ENCODE measurements around the gene SP6.
A peak's percentile ranks its signal among the peaks of the same experiment; 100 is the strongest.

The SP6 gene

DNA sequence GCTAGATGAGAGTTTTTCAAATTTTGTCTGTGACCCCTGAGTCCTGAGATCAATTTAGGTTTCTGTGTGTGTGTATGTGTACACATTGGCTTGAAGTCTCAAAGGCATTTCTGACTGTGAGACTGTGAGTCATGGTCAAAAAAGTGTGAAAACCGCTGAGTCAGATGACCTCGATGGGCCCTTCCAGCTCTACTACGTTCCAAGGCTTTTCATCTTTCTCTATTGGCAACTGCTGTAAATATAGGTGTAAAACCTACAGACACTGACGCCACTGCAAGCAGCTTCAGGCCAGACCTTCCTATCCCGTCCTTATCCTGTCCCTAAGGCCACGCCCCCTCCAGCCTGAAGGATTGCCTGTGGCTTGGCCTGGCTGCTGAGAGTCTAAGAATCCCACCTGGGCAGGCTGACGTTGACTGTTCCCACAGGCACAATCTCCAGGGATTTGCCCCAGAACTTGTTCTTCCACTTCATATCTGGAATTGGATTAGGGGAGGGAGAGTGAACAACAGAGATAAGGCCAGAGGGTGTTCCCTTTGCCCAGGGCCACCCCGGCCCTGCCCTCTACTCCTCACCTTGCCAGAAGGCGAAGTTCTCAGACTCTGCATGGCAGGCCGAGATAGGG lies 40.7 kb downstream of the SP6 start:
- no peak for DNase-seq

DNA sequence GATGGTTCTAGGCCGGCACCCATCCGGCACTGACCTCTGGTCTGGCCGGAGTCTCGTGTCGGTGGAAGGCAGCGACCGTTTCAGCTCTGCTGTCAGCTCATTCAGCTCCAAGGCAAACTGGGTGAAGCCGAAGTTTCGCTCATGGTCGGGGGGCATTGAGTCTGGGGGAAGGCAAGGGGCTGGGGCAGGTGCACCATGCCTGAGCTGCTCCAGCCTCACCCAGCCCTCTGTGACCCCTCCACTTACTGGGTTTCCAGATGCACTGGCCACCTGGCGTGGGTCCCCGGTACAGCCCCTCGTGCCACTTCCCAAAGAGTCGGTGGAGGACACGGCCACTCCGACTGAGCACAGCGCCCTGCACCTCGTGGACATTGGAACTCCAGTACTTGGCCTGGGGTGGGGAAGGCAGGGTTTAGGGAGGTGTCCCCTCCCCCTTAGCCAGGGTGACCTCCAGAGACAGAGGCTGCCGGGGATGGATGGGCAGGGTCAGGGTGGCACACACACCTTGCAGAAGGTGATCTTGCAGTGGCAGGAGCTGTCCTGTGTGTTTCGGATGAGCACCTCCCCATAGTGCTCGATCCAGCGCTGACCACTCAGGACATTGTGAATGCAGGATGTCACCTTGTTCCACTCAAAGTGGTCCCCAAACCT lies 42.0 kb downstream of the SP6 start:
- DNase-seq: no peak

DNA sequence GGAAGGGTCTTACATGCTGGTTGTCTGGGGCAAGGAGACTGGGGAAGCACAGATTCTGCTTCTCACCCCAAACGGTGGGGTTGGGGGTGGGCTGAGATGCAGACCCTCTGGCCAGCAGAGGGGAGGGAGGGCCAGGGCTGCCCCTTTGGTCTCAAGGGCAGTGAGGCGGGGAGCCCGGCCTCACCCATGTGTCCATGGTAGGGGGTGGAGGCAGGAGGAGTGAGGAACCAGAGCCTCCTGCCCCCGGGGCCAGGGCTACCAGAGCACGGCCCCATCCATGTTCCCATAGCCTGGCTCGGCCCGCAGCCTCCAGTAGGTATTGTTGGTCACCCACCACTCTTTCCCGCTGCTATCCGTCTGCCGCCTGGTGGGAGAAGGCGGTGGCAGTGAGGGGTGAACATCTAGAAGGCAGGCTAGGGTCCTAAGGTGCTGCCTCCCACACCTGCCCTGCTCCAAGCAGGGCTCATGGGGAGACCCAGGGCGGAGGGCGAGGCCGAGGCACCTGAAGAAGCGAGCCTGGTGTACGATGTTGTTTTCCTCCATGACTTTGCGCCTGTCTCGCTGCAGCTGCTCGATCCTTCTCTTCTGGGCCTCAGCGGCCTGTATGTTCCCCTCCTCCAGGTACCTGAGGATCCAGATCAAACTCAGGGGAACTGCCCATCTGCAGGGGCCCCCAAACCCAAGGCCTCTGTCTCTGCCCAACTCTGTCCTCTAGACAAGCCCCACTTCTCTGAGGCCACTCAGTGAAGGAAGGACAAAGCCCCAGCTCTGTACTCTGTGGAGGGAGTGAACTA lies 42.7 kb downstream of the SP6 start:
- no peak for DNase-seq

DNA sequence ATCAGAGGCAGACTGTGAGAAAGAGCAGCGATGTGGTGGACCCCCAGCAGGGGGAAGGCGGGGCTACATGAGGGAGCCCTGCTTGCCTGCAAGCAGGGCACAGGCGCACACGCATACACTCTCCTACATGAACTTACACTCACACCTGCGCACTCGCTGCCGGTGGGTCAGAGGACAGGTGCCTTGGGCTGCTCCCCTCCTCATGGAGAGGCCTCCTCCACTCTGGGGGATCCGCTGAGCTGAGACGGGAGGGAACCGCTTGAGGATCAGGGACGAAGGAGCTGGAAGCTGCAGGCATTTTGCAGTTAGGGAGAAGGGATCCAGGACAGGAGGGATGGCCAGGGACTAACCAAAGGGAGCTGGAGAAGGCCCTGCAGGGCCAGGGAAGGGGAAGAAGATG lies 43.5 kb downstream of the SP6 start:
- no peak for DNase-seq

DNA sequence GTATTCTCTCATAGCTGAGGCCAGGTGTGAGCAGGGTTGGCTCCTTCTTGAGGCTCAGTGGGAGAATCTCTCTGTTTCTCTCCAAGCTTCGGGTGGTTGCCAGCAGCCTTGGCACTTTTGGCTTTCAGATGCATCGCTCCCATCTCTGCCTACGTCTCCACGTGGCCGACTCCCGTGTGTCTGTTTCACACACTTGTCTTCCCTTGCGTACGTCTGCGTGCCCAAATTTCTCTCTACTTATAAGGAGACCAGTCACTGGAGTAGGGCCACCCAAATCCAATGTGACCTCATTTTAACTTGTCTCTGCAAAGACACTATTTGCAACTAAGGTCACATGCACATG lies 44.1 kb downstream of the SP6 start:
- no peak for DNase-seq

DNA sequence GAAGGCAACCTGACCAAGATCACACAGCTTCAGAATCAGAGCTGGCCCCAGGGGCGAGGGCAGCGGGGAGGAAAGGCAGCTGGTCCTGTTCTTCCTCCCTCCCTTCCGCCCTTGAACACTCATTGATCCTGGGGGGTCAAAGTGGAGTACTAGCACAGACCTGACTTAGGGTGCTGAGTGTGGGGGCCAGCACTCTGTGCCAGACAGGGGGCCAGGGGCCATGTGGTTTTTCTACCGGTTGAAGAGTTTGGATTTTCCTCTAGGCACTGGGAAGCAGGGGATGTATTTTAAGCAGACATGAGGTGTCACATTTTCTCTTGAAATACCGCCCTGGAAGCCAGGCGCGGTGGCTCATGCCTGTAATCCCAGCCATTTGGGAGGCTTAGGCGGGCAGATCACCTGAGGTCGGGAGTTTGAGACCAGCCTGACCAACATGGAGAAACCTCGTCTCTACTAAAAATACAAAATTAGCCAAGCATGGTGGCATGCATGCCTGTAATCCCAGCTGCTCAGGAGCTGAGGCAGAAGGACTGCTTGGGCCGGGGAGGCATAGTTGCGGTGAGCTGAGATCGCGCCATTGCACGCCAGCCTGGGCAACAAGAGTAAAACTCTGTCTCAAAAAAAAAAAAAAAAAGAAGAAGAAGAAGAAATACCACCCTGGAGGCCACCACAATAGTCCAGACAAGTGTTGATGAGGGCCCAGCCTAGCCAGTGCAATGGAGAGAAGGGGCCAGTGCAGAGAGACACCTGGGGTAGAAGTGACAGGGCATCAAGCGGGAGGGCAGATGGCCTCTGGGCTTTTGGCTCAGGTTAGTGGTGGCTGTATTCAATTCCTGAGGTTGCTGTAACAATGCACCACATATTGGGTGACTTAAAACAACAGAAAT lies 44.7 kb downstream of the SP6 start:
- no peak for DNase-seq

DNA sequence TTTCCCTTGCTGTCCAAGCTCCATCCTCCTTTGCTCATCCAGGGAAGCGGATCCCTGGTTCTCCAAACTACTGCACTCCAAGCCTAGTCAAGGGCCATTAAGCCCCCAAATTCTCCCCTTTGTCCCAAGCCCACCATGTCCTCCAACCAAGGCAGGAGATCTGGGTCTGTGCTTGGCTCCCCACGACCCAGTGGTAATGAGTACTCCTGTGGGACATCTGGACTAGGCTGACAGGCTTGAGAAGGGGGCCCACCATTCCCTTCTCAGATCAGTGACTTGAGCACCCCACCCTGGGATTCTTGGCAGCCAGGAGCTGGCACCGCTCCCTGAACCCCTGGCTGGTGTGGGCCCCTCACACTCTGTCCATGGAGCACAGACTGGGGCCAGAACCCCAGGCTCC lies 46.5 kb downstream of the SP6 start:
- DNase-seq: no peak

DNA sequence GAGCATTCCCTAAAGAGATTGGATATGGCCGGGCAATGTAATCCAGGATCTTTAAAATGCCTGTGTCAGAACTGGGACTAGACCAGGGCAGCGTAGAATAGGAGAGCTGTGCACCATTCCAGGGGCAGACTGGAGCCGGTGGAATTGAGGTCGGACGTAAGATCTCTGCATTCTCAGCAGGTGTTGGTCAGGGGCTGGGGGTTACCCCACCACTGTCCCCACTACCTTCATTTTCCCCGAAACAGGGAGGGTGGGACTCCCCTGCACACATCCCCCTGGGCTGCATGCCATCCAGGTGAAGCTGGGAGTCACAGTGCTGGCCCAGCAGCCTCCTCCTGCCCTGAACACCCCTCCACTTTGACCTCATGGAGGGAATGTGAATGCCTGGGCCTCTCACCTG lies 47.2 kb downstream of the SP6 start:
- DNase-seq: no peak

DNA sequence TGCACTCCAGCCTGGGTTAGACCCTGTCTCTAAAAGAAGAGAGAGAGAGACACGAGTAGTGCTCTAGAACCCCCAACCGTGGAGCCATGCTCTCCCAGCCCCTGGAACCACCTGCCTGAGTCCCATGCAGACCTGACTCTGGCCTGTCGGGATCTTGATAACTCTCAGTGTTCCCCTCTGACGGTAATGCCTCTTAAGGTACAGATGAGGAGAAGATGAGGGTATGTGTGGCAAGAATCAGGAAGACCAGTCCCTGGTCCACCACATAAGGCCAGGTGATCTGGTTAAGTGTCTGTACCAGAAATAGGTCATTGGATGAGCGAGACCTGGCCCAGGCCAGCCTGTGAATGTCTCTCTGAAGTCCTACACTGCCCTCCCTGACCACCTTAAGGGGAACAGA lies 47.8 kb downstream of the SP6 start:
- DNase-seq: no peak

DNA sequence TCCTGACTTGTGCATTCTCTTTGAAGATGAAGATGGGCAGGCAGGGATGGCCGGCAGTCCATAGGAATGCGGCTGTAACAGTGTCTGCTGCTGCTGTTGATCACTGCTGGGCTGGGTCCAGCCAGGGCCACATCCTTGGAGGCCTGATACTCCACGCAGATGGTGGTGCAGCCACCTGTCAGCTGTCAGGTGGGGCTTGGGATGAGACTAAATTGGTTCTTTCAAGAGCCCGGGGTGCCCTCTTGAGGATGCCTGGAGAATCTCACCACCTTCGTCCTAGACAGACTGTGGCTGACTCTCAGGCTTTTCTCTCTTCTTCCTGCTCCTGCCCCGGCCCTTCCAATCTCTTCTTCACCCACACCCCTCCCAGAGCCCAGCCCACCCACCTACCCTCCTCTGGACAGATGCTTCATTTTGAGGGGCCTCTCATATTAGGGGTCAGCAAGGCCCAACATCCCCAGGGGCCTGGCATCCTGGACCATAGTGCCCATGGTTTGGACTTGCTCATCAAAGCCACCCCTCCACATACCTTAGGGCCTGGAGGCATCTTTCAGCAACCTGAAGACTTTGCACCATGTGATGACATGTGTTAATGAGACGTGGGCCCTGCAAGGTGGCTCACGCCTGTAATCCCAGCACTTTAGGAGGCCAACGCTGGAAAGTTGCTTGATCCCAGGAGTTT lies 48.5 kb downstream of the SP6 start:
- DNase-seq: peak; percentile 21 to 36

DNA sequence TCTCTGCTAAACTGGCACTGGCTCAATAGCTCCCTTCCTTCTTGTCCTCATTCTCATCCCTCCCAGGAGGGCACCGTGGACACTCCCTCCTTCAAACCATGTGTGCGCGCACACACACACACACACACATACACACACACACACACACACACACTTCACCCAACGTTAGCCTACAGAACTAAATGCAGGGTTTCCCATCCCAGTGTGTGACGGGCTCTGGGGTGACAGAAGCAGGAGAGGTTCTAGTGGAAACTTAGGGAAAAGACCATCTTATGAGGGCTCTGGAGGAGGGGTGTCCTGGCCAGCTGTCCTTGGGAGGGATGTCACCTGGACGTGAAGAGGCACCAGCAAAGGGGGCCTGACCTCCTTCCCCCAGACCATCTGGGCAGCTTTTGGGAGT lies 49.1 kb downstream of the SP6 start:
- no peak for DNase-seq

DNA sequence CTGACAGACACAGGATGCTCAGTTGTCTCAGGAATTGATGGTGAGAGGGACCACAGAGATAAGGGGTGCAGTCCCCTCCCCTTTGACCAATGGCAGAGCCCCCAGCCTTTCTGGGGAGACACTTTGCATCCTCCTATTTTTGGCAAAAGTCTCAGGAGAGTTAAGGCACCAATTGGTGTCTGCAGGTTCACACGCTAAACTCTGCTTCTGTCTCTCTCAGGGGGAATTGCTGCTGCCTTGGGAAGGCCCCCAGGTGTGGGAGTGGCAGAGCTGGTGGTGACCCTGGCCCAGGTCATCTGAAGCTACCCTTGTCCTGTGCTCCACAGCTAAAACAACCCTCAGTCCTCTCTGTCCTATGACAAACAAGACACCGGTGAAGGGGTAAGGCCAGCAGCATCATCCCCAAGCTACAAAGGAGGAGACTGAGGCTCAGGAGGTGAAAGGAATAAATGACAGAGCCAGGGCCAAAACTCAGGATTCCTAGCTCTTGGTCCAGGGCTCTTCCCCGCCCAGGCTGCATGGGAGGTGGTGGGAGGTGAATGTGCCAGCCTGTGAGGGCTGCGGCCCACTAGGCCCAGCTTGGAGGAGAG lies 49.7 kb downstream of the SP6 start:
- DNase-seq: no peak

DNA sequence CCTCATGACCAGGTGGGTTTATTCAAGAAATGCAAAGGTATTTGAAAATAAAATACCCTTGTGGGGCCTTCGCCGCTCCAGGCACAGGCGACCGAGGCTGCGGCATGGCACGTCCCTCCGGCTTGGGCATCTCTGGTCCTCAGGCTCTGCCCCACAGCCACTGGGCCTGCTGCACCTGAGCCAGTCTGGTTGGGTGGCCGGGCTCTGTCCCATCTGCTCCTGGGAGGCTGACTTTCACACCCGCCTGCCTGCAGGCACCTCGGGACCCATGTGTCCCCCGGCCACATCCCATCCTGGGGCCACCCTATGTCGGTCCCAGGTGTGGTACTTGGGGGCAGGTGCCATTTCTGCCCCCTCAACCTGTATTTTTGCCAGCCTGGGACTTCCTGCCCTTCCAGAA lies 50.3 kb downstream of the SP6 start:
- no peak for DNase-seq

DNA sequence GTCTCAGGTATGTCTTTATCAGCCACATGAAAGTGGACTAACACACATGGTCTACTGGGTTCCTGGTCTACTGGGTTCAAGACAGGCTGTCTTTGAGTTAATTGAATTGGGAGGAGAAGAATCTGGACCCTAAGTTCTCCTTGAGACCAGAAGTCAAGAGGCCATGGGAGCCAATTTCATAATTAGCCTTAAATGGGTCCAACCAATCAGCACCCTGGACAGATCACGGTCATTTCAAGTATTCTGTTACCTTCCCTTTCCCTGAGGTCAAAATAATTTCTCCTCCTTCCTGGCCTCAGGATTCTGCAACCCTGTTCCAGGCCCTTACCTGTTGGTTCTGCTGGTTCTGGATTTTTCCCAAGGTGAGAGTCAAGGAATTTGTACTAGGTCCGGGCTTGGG lies 53.2 kb downstream of the SP6 start:
- DNase-seq: no peak

Data from NCI-H1930 (cell line).